Frontal cortex (tissue), 4 donors: ENCODE results near the gene GRIA2. TPM values are rescaled to one million over a fixed set of nuclear protein-coding genes. Genes with fewer than 3 reads are reported as not detected.

Experiments
- DNase-seq, 2 donors: peaks; one replicate each; pipeline ENCODE4 v3.0.0; 2012; ENCODE audit warnings: low spot score in 2 of 2
- FAIRE-seq: peaks from 2 replicates; lab custom pipeline; 2012; peaks lifted over from hg19 to GRCh38; lab: Jason Lieb, UNC
- small RNA-seq: library from RNA; depleted of rRNA; stranded (forward); fragments of <200 nt; gene quantifications from one replicate; pipeline ENCODE3, GENCODE V24; 2014
- total RNA-seq: library from RNA; depleted of rRNA; stranded (reverse); fragments of >200 nt; gene quantifications from one replicate; pipeline ENCODE4 v1.2.3, GENCODE V29; 2014
- donor health status: control.
- donor health status: control.
- donor health status: control.

Gene GRIA2
- total RNA-seq, 1 donor from 2014 or later = 339 TPM

- no peak for DNase-seq
- peak; percentile 78 for FAIRE-seq
Measured at GRCh38 chr4:157357887-157358286, 137.4 kb downstream of the GRIA2 start.

- FAIRE-seq (no peak), DNase-seq (no peak)
Measured at GRCh38 chr4:157358439-157358838, 137.9 kb downstream of the GRIA2 start.

- no peak for FAIRE-seq
- no peak for DNase-seq
Measured at GRCh38 chr4:157358851-157359250, 138.3 kb downstream of the GRIA2 start.

- FAIRE-seq (no peak), DNase-seq (no peak)
Measured at GRCh38 chr4:157363360-157363759, 142.8 kb downstream of the GRIA2 start.

GRCh38 chr4:157372154-157372553 lies 151.6 kb downstream of the GRIA2 start:
- DNase-seq = no peak
- no peak for FAIRE-seq

GRCh38 chr4:157372567-157372966 lies 152.0 kb downstream of the GRIA2 start:
- DNase-seq = no peak
- no peak for FAIRE-seq

GRCh38 chr4:157389741-157390140 lies 169.2 kb downstream of the GRIA2 start:
- FAIRE-seq (no peak), DNase-seq (no peak)

GRCh38 chr4:157405070-157405469 lies 184.5 kb downstream of the GRIA2 start:
- FAIRE-seq (no peak), DNase-seq (no peak)

Small RNA genes lying within 50 kb of the gene (small RNA-seq; reads per million reads assigned to genes)
- gene RNU6-582P = not detected

Other genes with a start within 250 kb of the GRIA2 start
- gene PDGFC, start 248.9 kb upstream of the GRIA2 start, total RNA-seq = 33.4 TPM
- 44.0 TPM for gene GLRB, start 144.6 kb upstream of the GRIA2 start, total RNA-seq